Measurements from ENCODE around the gene DUOX1.

- TF ChIP-seq CTCF (IDR thresholded peaks at IDR 0.05) (no peak), POLR2A (IDR thresholded peaks at IDR 0.05) (no peak)
Observed at GRCh38 chr15:45187894-45188830, 58.4 kb downstream of the DUOX1 start, which contains the start of gene SHF.
